Epithelial cell of proximal tubule (primary cell): ENCODE measurements around the gene HMG20A. TPM values are rescaled to one million over a fixed set of nuclear protein-coding genes. Genes with fewer than 3 reads are reported as not detected.
"Not testable (repeated sequence)": the region's sequence is repeated elsewhere in the genome, so short reads cannot be mapped to it uniquely, and the experiment has no call there.

Experiments used
- DNase-seq: peaks from one replicate; pipeline ENCODE4 v3.0.0-alpha.2; 2011; ENCODE audit warnings: low read depth
- H3K4me3 ChIP-seq: 2 replicates; pipeline ENCODE4 v1.5.1; 2011; ENCODE audit warnings: low read depth, mild to moderate bottlenecking, low read length
- CTCF ChIP-seq: conservative IDR thresholded peaks from 2 replicates; pipeline ENCODE4 v1.5.1; 2012; ENCODE audit warnings: low read depth, mild to moderate bottlenecking, low read length
- total RNA-seq: library from RNA; depleted of rRNA; stranded (reverse); fragments of >200 nt; gene quantifications from 2 replicates; pipeline ENCODE4 v1.2.3, GENCODE V29; 2015

The HMG20A gene
- total RNA-seq, 1 donor from 2014 or later: 22.5 TPM

GRCh38 chr15:77393471-77393840, 27.2 kb upstream of the HMG20A start:
- TF ChIP-seq CTCF: no peak
- no peak for DNase-seq
- H3K4me3 ChIP-seq: no peak overlapping the region

GRCh38 chr15:77395013-77395774, 25.5 kb upstream of the HMG20A start:
- no peak for DNase-seq
- no peak for TF ChIP-seq CTCF
- no peak overlapping the region for H3K4me3 ChIP-seq

GRCh38 chr15:77396692-77397091, 24.0 kb upstream of the HMG20A start:
- DNase-seq: no peak
- TF ChIP-seq CTCF: no peak
- no peak overlapping the region for H3K4me3 ChIP-seq

GRCh38 chr15:77398927-77399326, 21.8 kb upstream of the HMG20A start:
- DNase-seq: no peak
- no peak overlapping the region for H3K4me3 ChIP-seq
- no peak for TF ChIP-seq CTCF

GRCh38 chr15:77400258-77400657, 20.4 kb upstream of the HMG20A start:
- no peak overlapping the region for H3K4me3 ChIP-seq
- DNase-seq: no peak
- TF ChIP-seq CTCF: no peak

- DNase-seq: no peak
- TF ChIP-seq CTCF: no peak
- H3K4me3 ChIP-seq: no peak overlapping the region
These were observed 17.8 kb upstream of the HMG20A start for GRCh38 chr15:77402740-77403379.

GRCh38 chr15:77406173-77406759, 14.4 kb upstream of the HMG20A start:
- DNase-seq, H3K4me3 ChIP-seq: not testable (repeated sequence)
